Gastroesophageal sphincter (tissue), 3 donors: ENCODE data around the gene ARL6IP5.

Experiments used
- EP300 ChIP-seq: sonication (generic); formaldehyde crosslinking; IDR thresholded peaks from one replicate; pipeline ENCODE4 v1.6.1; 2017; ENCODE audit warnings: antibody characterized with exemption, mild to moderate bottlenecking
- POLR2A ChIP-seq, 2 donors: fragments of 450-650 bp; IDR thresholded peaks; one replicate each; pipeline ENCODE4 v1.6.1; 2017; ENCODE audit warnings: antibody characterized with exemption in 2 of 2, mild to moderate bottlenecking in 2 of 2, moderate library complexity in 1 of 2
- POLR2AphosphoS5 ChIP-seq: sonication (generic); formaldehyde crosslinking; IDR thresholded peaks from one replicate; pipeline ENCODE4 v1.6.1; 2017; ENCODE audit warnings: antibody characterized with exemption
- TF ChIP-seq, protein P1 (sequence below), 4 experiments: fragments of 200-600 bp in 2 of 4; fragments of 450-650 bp in 2 of 4; sonication (generic) in 1 of 4; IDR thresholded peaks; one replicate each; pipeline ENCODE4 v1.5.1; 2017 to 2019; ENCODE audit warnings: antibody characterized with exemption in 4 of 4, mild to moderate bottlenecking in 2 of 4, moderate library complexity in 2 of 4

GRCh38 chr3:69137005-69137404 is 52.3 kb downstream of the ARL6IP5 start:
- TF ChIP-seq, protein P1, sequence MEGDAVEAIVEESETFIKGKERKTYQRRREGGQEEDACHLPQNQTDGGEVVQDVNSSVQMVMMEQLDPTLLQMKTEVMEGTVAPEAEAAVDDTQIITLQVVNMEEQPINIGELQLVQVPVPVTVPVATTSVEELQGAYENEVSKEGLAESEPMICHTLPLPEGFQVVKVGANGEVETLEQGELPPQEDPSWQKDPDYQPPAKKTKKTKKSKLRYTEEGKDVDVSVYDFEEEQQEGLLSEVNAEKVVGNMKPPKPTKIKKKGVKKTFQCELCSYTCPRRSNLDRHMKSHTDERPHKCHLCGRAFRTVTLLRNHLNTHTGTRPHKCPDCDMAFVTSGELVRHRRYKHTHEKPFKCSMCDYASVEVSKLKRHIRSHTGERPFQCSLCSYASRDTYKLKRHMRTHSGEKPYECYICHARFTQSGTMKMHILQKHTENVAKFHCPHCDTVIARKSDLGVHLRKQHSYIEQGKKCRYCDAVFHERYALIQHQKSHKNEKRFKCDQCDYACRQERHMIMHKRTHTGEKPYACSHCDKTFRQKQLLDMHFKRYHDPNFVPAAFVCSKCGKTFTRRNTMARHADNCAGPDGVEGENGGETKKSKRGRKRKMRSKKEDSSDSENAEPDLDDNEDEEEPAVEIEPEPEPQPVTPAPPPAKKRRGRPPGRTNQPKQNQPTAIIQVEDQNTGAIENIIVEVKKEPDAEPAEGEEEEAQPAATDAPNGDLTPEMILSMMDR (IDR thresholded peaks at IDR 0.05) = no peak
- TF ChIP-seq POLR2A (IDR thresholded peaks at IDR 0.05) = no peak
- no peak for TF ChIP-seq POLR2AphosphoS5
- TF ChIP-seq EP300 = no peak
